HG03135 (cell line): ENCODE measurements around the gene MAT2A.
"Not testable (repeated sequence)": the region's sequence is repeated elsewhere in the genome, so short reads cannot be mapped to it uniquely, and the experiment has no call there.

Experiments used
- ATAC-seq: cut with Tn5 transposase; IDR thresholded peaks from one replicate; pipeline ENCODE4 v1.9.1; 2021; ENCODE audit warnings: mild to moderate bottlenecking, moderate library complexity; ENCODE audit not compliant: unreplicated experiment

MAT2A gene

DNA sequence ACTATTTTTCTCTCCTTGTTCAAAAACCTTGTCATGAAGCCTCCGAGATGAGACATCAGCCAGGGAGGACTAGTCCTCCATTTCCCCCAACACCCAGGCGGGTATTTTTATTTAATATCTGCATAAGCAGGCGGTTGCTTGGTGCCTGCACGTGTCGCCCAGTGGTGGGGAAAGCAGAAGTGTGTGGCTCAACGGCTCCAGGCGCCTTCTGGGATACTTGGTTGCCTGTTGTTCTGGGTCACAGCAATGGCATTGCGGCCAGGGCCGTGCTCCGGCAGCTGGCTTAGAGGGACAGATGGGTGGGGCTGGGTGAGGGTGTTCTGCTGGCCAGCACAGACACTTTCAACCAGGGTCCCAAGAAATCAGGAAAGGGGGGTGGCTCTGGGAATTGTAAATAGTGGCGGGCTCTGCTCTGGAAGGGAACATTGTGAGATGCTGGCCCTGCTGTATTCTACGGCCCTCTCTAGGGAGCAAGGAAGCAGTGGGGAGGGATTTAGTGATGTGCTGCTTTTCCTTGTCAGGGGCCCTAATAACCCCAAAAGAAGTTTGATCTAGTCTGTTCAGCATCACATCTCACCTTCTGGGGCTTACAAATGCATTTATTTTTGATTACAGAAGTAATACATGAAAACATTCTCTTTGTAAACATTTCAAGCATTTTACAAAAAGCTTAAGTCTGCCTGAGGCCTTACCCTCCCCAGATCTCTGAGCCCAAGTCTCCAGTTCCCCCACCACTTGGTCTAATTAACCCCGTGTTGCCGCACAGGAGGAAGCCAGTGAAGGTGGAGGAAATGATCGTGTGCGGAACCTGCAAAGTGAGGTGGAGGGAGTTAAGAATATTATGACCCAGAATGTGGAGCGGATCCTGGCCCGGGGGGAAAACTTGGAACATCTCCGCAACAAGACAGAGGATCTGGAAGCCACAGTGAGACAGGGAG, 39.5 kb downstream of the MAT2A start:
- no peak for ATAC-seq

DNA sequence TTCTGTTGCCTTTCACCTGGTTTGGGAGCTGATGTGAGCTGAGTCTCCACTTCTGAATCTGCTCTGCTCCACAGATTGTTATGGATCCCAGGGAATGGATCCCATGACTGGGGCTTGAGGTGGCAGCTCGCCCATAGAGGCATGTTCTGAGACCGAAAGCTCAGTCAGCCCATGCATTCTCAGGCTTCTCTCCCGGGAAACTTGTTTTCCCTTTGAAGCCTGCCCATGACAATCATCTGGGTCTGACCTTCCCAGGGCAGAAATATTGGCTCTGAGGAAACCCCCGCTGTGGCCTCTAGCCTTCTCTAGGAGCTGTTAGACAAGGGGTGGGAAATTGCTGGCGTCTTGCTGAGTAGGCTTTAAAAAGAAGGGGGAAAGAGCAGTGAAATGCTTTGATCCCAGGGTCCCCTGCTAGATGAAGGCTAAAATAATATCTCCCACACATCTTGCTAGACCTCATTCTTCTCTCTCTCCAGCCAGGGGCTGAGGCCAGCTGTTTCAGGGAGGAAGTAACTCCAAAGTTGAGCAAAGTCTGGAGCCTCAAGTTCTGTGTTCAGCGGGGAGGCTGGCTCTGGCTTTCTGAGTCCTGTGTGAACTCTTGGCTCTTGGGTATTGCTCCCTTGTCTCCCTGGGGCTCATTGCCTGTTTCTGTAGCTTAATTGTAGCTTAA, 40.4 kb downstream of the MAT2A start:
- no peak for ATAC-seq

GRCh38 chr2:85580206-85580605, 41.2 kb downstream of the MAT2A start:
- ATAC-seq = no peak

DNA sequence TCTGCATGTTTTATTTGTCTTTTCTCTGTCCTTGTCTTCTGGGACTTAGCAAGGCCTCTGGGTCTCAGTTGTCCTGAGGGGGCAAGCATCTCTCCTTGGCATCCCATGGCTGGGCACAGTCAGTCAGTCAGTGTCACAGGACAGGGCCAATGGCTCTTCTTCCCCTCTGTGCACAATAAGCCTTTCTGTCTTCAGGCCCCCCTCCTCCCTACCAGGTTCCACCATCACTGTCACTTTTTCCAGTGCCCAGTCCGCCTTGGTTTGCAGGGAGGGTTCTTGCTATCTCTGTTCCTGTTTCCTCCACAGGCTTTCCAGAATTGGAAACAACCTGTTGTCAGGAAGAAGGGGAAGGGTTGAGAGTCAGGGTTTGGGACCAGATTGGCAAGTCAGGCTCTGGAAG, 43.5 kb downstream of the MAT2A start:
- ATAC-seq = no peak

- ATAC-seq = peak; percentile 59
These were observed 44.8 kb downstream of the MAT2A start for GRCh38 chr2:85583667-85584353.

GRCh38 chr2:85584354-85584856, 45.4 kb downstream of the MAT2A start, which contains the start of gene VAMP5:
TSS of gene VAMP5 (plus strand) at chr2:85584431. CDS start at chr2:85584491, 60 bp downstream.
- peak; percentile 27 for ATAC-seq

DNA sequence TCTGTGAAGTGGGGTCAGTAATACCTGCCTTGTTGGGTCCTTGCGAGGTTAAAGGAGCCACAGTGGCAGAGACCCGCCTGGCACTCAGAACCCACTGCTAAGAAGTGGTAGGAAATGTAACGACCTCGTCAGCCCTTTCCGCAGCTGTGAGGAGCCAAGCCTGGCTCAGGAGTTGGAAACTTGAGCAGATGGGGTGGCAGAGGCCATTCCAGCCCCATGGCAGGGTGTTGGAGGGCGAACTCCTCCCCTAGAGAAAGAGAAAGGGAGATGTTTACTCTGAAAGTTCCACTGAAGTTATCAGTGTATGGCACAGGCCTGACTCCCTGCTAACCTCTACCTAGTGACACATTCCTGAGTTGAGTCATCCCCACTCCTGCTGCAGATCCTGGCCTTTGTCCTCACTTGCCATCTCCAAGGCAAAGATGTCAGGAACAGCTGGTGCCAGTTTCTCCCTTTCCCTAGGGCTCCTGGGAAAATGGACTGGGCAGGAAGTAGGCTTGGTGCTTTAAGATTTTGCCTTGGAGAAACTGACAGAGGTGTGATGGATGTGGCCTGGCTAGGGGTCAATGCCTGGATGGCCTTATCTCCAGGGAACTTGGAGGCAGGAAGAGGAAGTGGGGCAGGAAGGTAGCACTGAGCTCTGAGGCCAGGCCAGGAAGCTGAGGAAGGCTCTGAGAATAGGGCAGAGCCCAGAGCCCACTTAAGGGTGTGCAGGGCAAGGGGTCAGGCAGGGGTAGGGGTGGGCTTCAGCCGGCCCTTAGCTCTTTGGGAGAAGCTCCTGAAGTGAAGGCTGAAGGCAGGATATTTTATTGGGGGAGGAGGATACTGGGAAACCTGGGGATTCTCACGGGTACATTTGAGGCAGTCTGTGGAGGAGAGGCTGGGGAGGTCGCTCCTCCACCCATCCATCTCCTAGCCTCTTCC, 46.2 kb downstream of the MAT2A start:
- peak; percentile 43 for ATAC-seq

- ATAC-seq = no peak
These were observed 46.8 kb downstream of the MAT2A start for GRCh38 chr2:85585781-85586105.

DNA sequence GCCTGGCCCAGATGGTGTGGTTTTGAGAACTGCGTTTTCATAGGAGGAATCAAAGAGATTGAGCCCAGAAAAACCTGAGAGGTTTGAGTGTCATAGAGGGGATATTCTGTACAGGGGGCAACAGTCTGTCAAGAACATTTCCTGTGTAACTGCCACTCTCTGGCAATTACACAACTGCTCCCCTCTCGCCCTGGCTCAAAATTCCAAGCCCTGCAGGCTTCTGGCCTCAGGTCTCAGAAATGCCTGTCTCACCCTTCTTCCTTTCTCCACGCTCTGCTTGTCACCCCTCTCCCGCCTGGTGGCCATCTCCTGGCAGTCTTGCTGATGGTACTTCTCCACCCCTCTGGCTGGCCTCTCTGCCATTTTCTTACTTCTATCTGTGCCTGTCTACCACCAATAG, 49.3 kb downstream of the MAT2A start:
- ATAC-seq = no peak

GRCh38 chr2:85588645-85589044, 49.7 kb downstream of the MAT2A start:
- ATAC-seq = no peak

DNA sequence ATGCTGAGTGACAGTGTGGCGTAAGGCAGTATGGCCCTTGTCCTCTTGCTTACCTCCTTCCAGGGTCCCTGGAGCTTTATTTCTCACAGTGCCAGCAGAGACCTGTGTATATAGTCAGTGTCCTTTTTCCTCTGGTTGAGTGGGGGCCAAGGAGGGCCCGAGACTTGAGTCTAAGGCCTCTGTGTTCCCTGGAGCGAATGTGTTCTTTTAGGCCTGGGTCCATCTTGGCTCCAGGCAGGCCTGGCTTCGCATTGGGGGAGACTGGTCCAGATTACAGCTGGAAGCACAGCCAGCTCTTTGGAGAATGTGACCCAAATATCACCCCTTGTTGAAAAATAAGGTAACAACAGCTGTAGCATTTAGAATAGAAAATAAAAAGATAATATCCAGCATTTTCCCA, 50.2 kb downstream of the MAT2A start:
- ATAC-seq = no peak

DNA sequence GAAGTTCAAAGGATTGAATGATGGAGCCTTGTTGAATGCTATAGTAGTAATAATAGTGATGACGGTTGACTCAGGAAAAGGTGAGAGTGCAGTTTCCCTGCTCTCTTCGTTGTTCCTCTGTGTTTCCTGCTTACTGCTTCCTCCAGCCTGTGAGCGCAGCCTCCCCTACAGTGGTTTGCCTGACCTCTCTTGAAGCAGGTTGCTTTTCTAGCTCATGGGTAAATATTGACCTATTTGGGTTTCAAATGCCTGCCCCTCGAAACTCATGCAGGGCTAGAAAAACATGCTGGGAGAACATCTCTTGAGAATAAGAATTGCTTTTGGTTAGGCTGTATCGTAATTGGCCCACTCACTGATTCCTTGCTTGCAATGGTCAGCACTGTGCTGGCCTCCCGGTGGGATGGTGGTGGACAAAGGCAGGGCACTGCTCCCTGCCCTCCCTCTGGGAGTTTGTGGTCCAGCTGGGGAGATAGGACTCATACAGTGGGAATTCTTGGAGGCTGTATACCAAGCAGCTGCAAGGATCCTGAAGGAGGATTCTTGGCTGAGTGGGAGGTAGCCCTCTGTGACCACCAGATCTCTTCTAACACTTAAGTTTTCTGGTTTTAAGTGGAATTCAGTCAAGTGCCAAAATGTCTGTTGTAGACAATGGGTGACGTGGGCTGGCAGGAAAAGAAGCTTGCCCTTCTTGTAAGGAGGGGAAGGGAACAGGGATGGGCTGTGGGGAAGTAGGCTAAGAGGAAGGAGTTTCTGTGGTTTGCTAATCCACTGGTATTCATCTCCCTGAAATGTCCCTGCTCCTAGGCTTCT, 51.2 kb downstream of the MAT2A start:
- ATAC-seq = no peak

- no peak for ATAC-seq
These were observed 52.0 kb downstream of the MAT2A start for GRCh38 chr2:85590950-85591349.

DNA sequence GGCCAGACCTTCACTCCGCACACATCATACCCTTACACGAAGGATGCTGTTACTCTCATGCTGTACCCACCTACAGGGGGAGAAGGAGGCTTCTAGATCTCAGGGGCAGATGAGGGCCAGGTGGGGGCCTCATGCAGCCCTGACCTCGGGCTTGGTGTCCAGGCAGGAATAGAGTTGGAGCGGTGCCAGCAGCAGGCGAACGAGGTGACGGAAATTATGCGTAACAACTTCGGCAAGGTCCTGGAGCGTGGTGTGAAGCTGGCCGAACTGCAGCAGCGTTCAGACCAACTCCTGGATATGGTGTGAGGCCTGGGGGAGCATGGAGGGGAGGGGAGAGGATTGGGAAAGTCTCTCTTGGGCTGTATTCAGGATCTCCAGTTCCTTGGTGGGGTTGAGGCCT, 52.6 kb downstream of the MAT2A start:
- ATAC-seq = no peak

DNA sequence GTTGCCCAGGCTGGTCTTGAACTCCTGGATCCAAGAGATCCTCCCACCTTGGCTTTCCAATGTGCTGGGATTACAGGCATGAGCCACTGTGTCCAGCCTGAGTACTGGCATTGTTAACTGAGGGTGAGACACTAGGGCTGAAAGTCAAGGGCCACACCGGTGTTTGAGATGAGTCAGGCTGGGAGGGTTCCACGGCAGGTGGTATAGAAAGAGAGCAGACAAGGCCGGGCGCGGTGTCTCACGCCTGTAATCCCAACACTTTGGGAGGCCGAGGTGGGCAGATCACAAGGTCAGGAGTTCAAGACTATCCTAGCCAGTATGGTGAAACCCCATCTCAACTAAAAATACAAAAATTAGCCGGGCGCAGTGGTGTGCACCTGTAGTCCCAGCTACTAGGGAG, 53.3 kb downstream of the MAT2A start:
- ATAC-seq = not testable (repeated sequence)

DNA sequence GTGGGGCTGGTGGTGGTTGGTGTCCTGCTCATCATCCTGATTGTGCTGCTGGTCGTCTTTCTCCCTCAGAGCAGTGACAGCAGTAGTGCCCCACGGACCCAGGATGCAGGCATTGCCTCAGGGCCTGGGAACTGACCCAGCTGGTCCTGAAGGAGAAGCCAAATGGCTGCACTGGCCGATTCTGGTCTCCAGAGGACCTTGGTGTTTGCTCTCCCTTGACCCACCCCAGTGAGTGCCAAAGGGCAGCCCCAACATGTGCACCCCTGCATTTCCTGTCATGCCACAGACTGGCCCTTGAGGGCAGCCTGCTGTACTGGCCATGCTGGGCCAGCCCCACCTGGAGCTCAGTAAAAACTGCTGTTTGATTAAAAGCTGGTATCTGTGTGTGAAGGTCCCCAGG, 54.1 kb downstream of the MAT2A start:
- no peak for ATAC-seq
